CD8-positive, alpha-beta memory T cell (primary cell): ENCODE results near the gene SOS1. TPM values are rescaled to one million over a fixed set of nuclear protein-coding genes. Genes with fewer than 3 reads are reported as not detected.

Source experiments
- CTCF ChIA-PET: fragments of 350-600 bp; sonication (Branson Sonifier 250); formaldehyde crosslinking; loops from one replicate; lab custom pipeline; 2021; ENCODE audit warnings: antibody characterized with exemption; lab: Charles Lee
- POLR2A ChIA-PET: fragments of 350-600 bp; sonication (Branson Sonifier 250); formaldehyde crosslinking; loops from one replicate; lab custom pipeline; 2021; ENCODE audit warnings: antibody characterized with exemption; lab: Charles Lee
- DNase-seq, 5 donors: peaks; one replicate each; pipeline versions ENCODE4 v3.0.0 to v3.0.0-alpha.2; 2020 to 2022; ENCODE audit warnings: mixed read lengths in 1 of 5
- H3K27ac ChIP-seq: one replicate; pipeline ENCODE4 v1.7.0; 2013; ENCODE audit warnings: low read depth, mild to moderate bottlenecking, low read length, moderate library complexity
- H3K27me3 ChIP-seq: 2 replicates; pipeline ENCODE4 v1.7.0; 2013; ENCODE audit warnings: low read length, mild to moderate bottlenecking; ENCODE audit not compliant: insufficient read depth, poor library complexity, severe bottlenecking
- H3K36me3 ChIP-seq: 2 replicates; pipeline ENCODE4 v1.7.0; 2013; ENCODE audit warnings: mild to moderate bottlenecking, low read length, moderate library complexity; ENCODE audit not compliant: insufficient read depth
- H3K4me1 ChIP-seq: 2 replicates; pipeline ENCODE4 v1.7.0; 2013; ENCODE audit warnings: mild to moderate bottlenecking, low read length, moderate library complexity; ENCODE audit not compliant: insufficient read depth
- H3K4me3 ChIP-seq: 2 replicates; pipeline ENCODE4 v1.7.0; 2013; ENCODE audit warnings: mild to moderate bottlenecking, low read length
- H3K9me3 ChIP-seq: 2 replicates; pipeline ENCODE4 v1.7.0; 2013; ENCODE audit warnings: mild to moderate bottlenecking, low read length
- H3K27ac Mint-ChIP-seq, 8 donors: one replicate each; pipeline ENCODE4 v1.8.0; 2020 to 2021; ENCODE audit warnings: mixed read lengths in 8 of 8, mild to moderate bottlenecking in 6 of 8, inconsistent platforms in 3 of 8, moderate library complexity in 3 of 8
- H3K27me3 Mint-ChIP-seq, 2 donors: one replicate each; pipeline ENCODE4 v1.8.0; 2020 to 2021; ENCODE audit warnings: mixed read lengths in 2 of 2, mild to moderate bottlenecking in 1 of 2, moderate library complexity in 1 of 2
- H3K36me3 Mint-ChIP-seq, 3 donors: one replicate each; pipeline ENCODE4 v1.8.0; 2020 to 2021; ENCODE audit warnings: mixed read lengths in 3 of 3, inconsistent platforms in 1 of 3, mild to moderate bottlenecking in 1 of 3
- H3K4me1 Mint-ChIP-seq, 3 donors: one replicate each; pipeline ENCODE4 v1.8.0; 2020 to 2021; ENCODE audit warnings: mixed read lengths in 3 of 3, inconsistent platforms in 1 of 3, mild to moderate bottlenecking in 1 of 3
- H3K4me3 Mint-ChIP-seq, 7 donors: one replicate each; pipeline ENCODE4 v1.8.0; 2020 to 2021; ENCODE audit warnings: mixed read lengths in 7 of 7, mild to moderate bottlenecking in 6 of 7, moderate library complexity in 4 of 7, inconsistent platforms in 2 of 7
- H3K9me3 Mint-ChIP-seq, 5 donors: one replicate each; pipeline ENCODE4 v1.8.0; 2020 to 2022; ENCODE audit warnings: mixed read lengths in 5 of 5, mild to moderate bottlenecking in 3 of 5, moderate library complexity in 2 of 5, inconsistent platforms in 1 of 5
- polyA plus RNA-seq: library from polyadenylated mRNA; unstranded; fragments of 300-500 nt; fragmentation: Illumina TruSeq; gene quantifications from one replicate; pipeline ENCODE4 v1.2.3, GENCODE V29; 2021
- total RNA-seq, 2 experiments: library from RNA; stranded (reverse); gene quantifications; one replicate each; pipeline ENCODE4 v1.2.3, GENCODE V29; 2021

The SOS1 gene
- total and polyA plus RNA-seq, 3 experiments from 2014 or later: 14.5 to 75.9 (median 72.6) TPM

GRCh38 chr2:39099310-39099869 is 21.5 kb downstream of the SOS1 start:
- Mint-ChIP-seq H3K36me3 (peaks cover 3 to 18% (median 9%) of the 10 kb centered on the region in 3 donors), H3K4me1 (peaks cover 71 to 89% (median 81%) of the 10 kb centered on the region in 3 donors), H3K27me3 (no peaks in the 10 kb centered on the region), H3K27ac (peak overlapping the region in 6 of 8 donors; percentile 1 to 74 (median 48)), H3K9me3 (no peaks in the 10 kb centered on the region), H3K4me3 (peak overlapping the region in 5 of 7 donors; percentile 1 to 47 (median 41))
- H3K9me3 ChIP-seq: no peaks in the 10 kb centered on the region
- CTCF ChIA-PET: interaction anchor here (1.0 kb wide), 1 partner anchor 129 kb away, joined by 3 read pairs; no protein-coding TSS in a partner anchor
- no peaks in the 10 kb centered on the region for H3K27me3 ChIP-seq
- peaks cover 35% of the 10 kb centered on the region for H3K4me1 ChIP-seq
- DNase-seq: no peak
- POLR2A ChIA-PET: no interaction called here
- H3K4me3 ChIP-seq: no peak overlapping the region
- no peak overlapping the region for H3K27ac ChIP-seq
- no peaks in the 10 kb centered on the region for H3K36me3 ChIP-seq

- ChIA-PET CTCF (interaction anchor here (0.7 kb wide), 1 partner anchor 134 kb away, joined by 3 read pairs; no protein-coding TSS in a partner anchor), POLR2A (no interaction called here)
- Mint-ChIP-seq H3K4me1 (peaks cover 67 to 88% (median 81%) of the 10 kb centered on the region in 3 donors), H3K27ac (peak overlapping the region in 6 of 8 donors; percentile 7 to 64 (median 26)), H3K4me3 (peak overlapping the region in 3 of 7 donors; percentile 12 to 28 (median 24)), H3K27me3 (no peaks in the 10 kb centered on the region), H3K9me3 (no peaks in the 10 kb centered on the region), H3K36me3 (peaks cover 7 to 23% (median 14%) of the 10 kb centered on the region in 3 donors)
- Histone ChIP-seq H3K27me3 (no peaks in the 10 kb centered on the region), H3K4me1 (peaks cover 30% of the 10 kb centered on the region), H3K27ac (no peak overlapping the region), H3K36me3 (no peaks in the 10 kb centered on the region), H3K9me3 (no peaks in the 10 kb centered on the region), H3K4me3 (no peak overlapping the region)
- DNase-seq: no peak
Observed at GRCh38 chr2:39095624-39096023, 25.2 kb downstream of the SOS1 start.

GRCh38 chr2:39094717-39095363 is 26.0 kb downstream of the SOS1 start:
- peaks cover 7 to 23% (median 8%) of the 10 kb centered on the region in 3 donors for H3K36me3 Mint-ChIP-seq
- H3K27me3 Mint-ChIP-seq: no peaks in the 10 kb centered on the region
- no peaks in the 10 kb centered on the region for H3K9me3 Mint-ChIP-seq
- Histone ChIP-seq H3K4me3 (no peak overlapping the region), H3K4me1 (peaks cover 23% of the 10 kb centered on the region), H3K36me3 (no peaks in the 10 kb centered on the region), H3K27ac (no peak overlapping the region), H3K27me3 (no peaks in the 10 kb centered on the region), H3K9me3 (no peaks in the 10 kb centered on the region)
- POLR2A ChIA-PET: no interaction called here
- H3K4me1 Mint-ChIP-seq: peaks cover 59 to 83% (median 73%) of the 10 kb centered on the region in 3 donors
- CTCF ChIA-PET: interaction anchor here (0.7 to 0.9 kb wide), 2 partner anchors 133 to 135 kb away, joined by 3 read pairs; no protein-coding TSS in a partner anchor
- H3K27ac Mint-ChIP-seq: peak overlapping the region in 7 of 8 donors; percentile 15 to 85 (median 39)
- H3K4me3 Mint-ChIP-seq: peak overlapping the region in 3 of 7 donors; percentile 13 to 28 (median 24)
- DNase-seq: no peak

- CTCF ChIA-PET: no interaction called here
- no peak overlapping the region for H3K27ac ChIP-seq
- peaks cover 18% of the 10 kb centered on the region for H3K4me1 ChIP-seq
- Mint-ChIP-seq H3K9me3 (no peaks in the 10 kb centered on the region), H3K4me3 (peak overlapping the region in 4 of 7 donors; percentile 8 to 15 (median 10)), H3K36me3 (peaks cover 10 to 25% (median 10%) of the 10 kb centered on the region in 3 donors), H3K4me1 (peaks cover 56 to 81% (median 72%) of the 10 kb centered on the region in 3 donors), H3K27me3 (no peaks in the 10 kb centered on the region), H3K27ac (peak overlapping the region in 6 of 8 donors; percentile 0 to 59 (median 30))
- POLR2A ChIA-PET: no interaction called here
- DNase-seq: no peak
- H3K36me3 ChIP-seq: no peaks in the 10 kb centered on the region
- H3K4me3 ChIP-seq: no peak overlapping the region
- no peaks in the 10 kb centered on the region for H3K9me3 ChIP-seq
- H3K27me3 ChIP-seq: no peaks in the 10 kb centered on the region
Observed at GRCh38 chr2:39093218-39093898, 27.5 kb downstream of the SOS1 start.

GRCh38 chr2:39091543-39091942 is 29.3 kb downstream of the SOS1 start:
- H3K4me3 ChIP-seq: no peak overlapping the region
- H3K27ac Mint-ChIP-seq: peak overlapping the region in 6 of 8 donors; percentile 0 to 30 (median 10)
- H3K4me1 ChIP-seq: peaks cover 18% of the 10 kb centered on the region
- CTCF ChIA-PET: interaction anchor here (1.7 kb wide), 1 partner anchor 136 kb away, joined by 6 read pairs; no protein-coding TSS in a partner anchor
- no peaks in the 10 kb centered on the region for H3K36me3 ChIP-seq
- H3K36me3 Mint-ChIP-seq: peaks cover 11 to 29% (median 11%) of the 10 kb centered on the region in 3 donors
- no peak for DNase-seq
- H3K27ac ChIP-seq: no peak overlapping the region
- peaks cover 55 to 81% (median 70%) of the 10 kb centered on the region in 3 donors for H3K4me1 Mint-ChIP-seq
- no peaks in the 10 kb centered on the region for H3K9me3 ChIP-seq
- no peaks in the 10 kb centered on the region for H3K27me3 Mint-ChIP-seq
- no peaks in the 10 kb centered on the region for H3K9me3 Mint-ChIP-seq
- no peaks in the 10 kb centered on the region for H3K27me3 ChIP-seq
- POLR2A ChIA-PET: interaction anchor here (0.6 to 0.7 kb wide), 2 partner anchors 16 to 24 kb away, joined by 4 to 15 read pairs; no protein-coding TSS in a partner anchor
- H3K4me3 Mint-ChIP-seq: no peak overlapping the region

GRCh38 chr2:39091063-39091462 is 29.8 kb downstream of the SOS1 start:
- H3K9me3 ChIP-seq: no peaks in the 10 kb centered on the region
- no peaks in the 10 kb centered on the region for H3K27me3 ChIP-seq
- no peaks in the 10 kb centered on the region for H3K27me3 Mint-ChIP-seq
- H3K27ac Mint-ChIP-seq: peak overlapping the region in 1 of 8 donors; percentile 63
- H3K4me1 Mint-ChIP-seq: peaks cover 54 to 80% (median 68%) of the 10 kb centered on the region in 3 donors
- POLR2A ChIA-PET: interaction anchor here (0.6 to 0.7 kb wide), 2 partner anchors 15 to 24 kb away, joined by 4 to 15 read pairs; no protein-coding TSS in a partner anchor
- no peaks in the 10 kb centered on the region for H3K9me3 Mint-ChIP-seq
- no peak overlapping the region for H3K4me3 Mint-ChIP-seq
- no peak for DNase-seq
- no peak overlapping the region for H3K4me3 ChIP-seq
- H3K4me1 ChIP-seq: peaks cover 18% of the 10 kb centered on the region
- H3K36me3 Mint-ChIP-seq: peaks cover 11 to 29% (median 11%) of the 10 kb centered on the region in 3 donors
- H3K36me3 ChIP-seq: no peaks in the 10 kb centered on the region
- H3K27ac ChIP-seq: no peak overlapping the region
- CTCF ChIA-PET: interaction anchor here (1.4 to 1.7 kb wide), 2 partner anchors 137 to 138 kb away, joined by 3 to 6 read pairs; no protein-coding TSS in a partner anchor

- Mint-ChIP-seq H3K27ac (no peak overlapping the region), H3K4me1 (peaks cover 47 to 73% (median 67%) of the 10 kb centered on the region in 3 donors), H3K27me3 (no peaks in the 10 kb centered on the region), H3K4me3 (peak overlapping the region in 1 of 7 donors; percentile 44), H3K36me3 (peaks cover 0 to 1% (median 0%) of the 10 kb centered on the region in 3 donors), H3K9me3 (no peaks in the 10 kb centered on the region)
- no peaks in the 10 kb centered on the region for H3K36me3 ChIP-seq
- no peak overlapping the region for H3K27ac ChIP-seq
- ChIA-PET CTCF (interaction anchor here (1.1 to 1.5 kb wide), 2 partner anchors 17 to 150 kb away, joined by 3 read pairs; no protein-coding TSS in a partner anchor), POLR2A (no interaction called here)
- no peaks in the 10 kb centered on the region for H3K4me1 ChIP-seq
- H3K9me3 ChIP-seq: no peaks in the 10 kb centered on the region
- DNase-seq: no peak
- H3K27me3 ChIP-seq: no peaks in the 10 kb centered on the region
- H3K4me3 ChIP-seq: no peak overlapping the region
Observed at GRCh38 chr2:39080152-39080551, 40.7 kb downstream of the SOS1 start.
